AG09309 (cell line): ENCODE measurements around the gene SH3PXD2A.
"Not testable (repeated sequence)": the region's sequence is repeated elsewhere in the genome, so short reads cannot be mapped to it uniquely, and the experiment has no call there.

Experiments used
- DNase-seq: peaks from one replicate; pipeline ENCODE4 v3.0.0-alpha.2; 2010; ENCODE audit warnings: low read depth
- H3K4me3 ChIP-seq: 2 replicates; pipeline ENCODE4 v1.5.1; 2011; ENCODE audit warnings: mild to moderate bottlenecking, low read depth, low read length, moderate library complexity; ENCODE audit not compliant: control insufficient read depth
- CTCF ChIP-seq: IDR thresholded peaks from 2 replicates; pipeline ENCODE4 v1.5.1; 2011; ENCODE audit warnings: mild to moderate bottlenecking, low read depth, low read length, inconsistent platforms; ENCODE audit not compliant: insufficient read depth, control insufficient read depth; ENCODE audit errors: missing control alignments

The SH3PXD2A gene

DNA sequence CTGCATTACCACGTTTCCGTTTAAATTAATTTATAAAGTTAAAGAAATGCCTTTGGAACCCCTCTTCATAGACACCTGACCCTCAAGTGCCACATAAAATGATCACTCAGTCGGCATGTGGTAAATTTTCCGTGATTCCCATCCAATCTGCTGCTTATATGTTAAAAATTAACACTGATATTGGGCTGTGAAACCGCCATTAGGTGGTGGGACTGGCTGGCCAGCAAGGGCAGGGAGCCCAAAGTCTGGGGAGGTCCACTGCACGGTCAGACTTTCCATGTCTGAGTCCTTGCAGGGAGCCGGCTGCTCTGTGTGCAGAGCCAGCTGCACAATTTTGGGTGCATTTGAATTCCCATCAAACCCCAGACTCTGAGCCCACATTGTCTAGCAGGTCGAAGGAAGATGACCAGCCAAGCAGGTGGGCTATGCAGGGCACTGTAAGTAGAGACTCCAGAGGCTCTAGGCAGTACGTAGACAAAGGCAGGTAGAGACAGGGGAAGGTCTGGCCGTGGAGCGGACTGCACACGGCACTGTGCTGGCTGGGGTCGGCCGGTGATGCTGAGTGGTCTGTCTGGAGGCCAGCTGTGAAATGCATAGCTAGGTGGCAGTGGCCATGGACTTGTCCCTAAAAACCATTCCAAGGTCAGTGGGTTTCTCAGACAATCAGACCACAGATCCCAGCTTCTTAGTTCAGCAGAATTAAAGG lies 122.9 kb downstream of the SH3PXD2A start:
- no peak for TF ChIP-seq CTCF
- DNase-seq, result no peak
- H3K4me3 ChIP-seq, result no peak overlapping the region

DNA sequence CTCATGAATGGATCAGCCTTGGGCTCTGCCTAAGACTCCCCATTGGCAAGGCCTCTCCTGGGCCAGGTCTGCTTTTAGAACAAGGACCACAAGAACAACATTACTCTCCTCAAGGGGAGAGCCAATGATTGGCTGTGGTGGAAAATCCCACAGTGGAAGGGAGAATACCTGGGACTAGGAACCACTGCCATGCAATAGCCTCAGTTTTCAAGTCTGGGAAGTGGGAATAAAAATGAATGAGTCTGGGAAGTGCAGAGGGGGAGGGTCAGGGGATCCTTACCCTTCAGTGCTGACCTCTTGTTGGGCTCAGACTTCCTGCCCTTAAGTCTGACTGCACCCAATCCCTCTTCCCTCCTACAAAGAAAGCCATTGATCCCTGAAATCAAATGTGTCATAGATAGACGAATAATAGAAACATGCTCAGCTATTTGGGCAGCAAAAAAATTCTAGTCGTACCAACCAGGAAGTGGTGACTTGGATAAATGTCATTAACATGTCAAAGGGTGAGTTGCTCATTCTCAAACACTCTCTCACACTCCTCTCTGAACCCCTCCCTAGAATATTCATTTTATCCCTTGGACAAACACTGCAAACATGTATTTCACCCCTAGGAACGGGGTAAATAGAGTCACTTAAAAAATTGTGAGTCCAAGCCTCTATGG lies 123.6 kb downstream of the SH3PXD2A start:
- DNase-seq, result no peak
- TF ChIP-seq CTCF, result no peak
- no peak overlapping the region for H3K4me3 ChIP-seq

- H3K4me3 ChIP-seq, DNase-seq: not testable (repeated sequence)
These were observed 124.3 kb downstream of the SH3PXD2A start for GRCh38 chr10:103731026-103731425.

DNA sequence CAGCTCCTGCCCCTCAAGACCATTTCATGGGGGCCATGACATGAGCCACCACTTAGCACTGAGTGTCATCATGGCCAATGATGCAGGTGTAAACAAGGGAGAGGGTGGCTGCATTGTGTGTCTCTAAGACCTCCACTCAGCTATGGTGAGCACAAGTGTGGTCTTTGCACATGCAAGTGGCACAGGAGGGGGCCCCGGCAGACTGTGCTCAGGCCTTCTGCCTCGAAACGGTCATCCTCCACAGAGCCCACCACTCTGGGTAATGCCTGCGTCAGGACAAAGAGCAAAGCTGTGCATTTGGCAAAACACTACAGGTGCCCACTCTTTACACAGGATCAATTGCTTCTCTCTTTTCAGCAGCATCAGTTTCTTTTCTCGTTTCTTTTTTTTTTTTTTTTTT lies 125.5 kb downstream of the SH3PXD2A start:
- DNase-seq, result no peak
- no peak for TF ChIP-seq CTCF
- H3K4me3 ChIP-seq, result no peak overlapping the region

- no peak for TF ChIP-seq CTCF
- no peak overlapping the region for H3K4me3 ChIP-seq
- no peak for DNase-seq
These were observed 127.2 kb downstream of the SH3PXD2A start for GRCh38 chr10:103727991-103728689.

- DNase-seq, result no peak
- no peak overlapping the region for H3K4me3 ChIP-seq
- TF ChIP-seq CTCF, result no peak
These were observed 127.8 kb downstream of the SH3PXD2A start for GRCh38 chr10:103727546-103727963.

GRCh38 chr10:103726637-103727036 lies 128.7 kb downstream of the SH3PXD2A start:
- TF ChIP-seq CTCF, result no peak
- no peak for DNase-seq
- no peak overlapping the region for H3K4me3 ChIP-seq
